HFF-Myc (cell line): ENCODE data around the gene NT5C2.
"Not testable (repeated sequence)": the region's sequence is repeated elsewhere in the genome, so short reads cannot be mapped to it uniquely, and the experiment has no call there.

Source experiments
- DNase-seq: peaks from one replicate; pipeline ENCODE4 v3.0.0-alpha.2; 2011; ENCODE audit warnings: low read depth; ENCODE audit errors: extremely low read depth
- H3K4me3 ChIP-seq: replicated peaks from 2 replicates; pipeline ENCODE4 v1.5.1; 2011; ENCODE audit warnings: low read depth, mild to moderate bottlenecking, control low read depth, low read length
- TF ChIP-seq, protein P1 (sequence below): IDR thresholded peaks from 2 replicates; pipeline ENCODE4 v1.5.1; 2012; ENCODE audit warnings: mild to moderate bottlenecking, low read depth, low read length, control low read depth; ENCODE audit errors: missing control alignments

NT5C2 gene

DNA sequence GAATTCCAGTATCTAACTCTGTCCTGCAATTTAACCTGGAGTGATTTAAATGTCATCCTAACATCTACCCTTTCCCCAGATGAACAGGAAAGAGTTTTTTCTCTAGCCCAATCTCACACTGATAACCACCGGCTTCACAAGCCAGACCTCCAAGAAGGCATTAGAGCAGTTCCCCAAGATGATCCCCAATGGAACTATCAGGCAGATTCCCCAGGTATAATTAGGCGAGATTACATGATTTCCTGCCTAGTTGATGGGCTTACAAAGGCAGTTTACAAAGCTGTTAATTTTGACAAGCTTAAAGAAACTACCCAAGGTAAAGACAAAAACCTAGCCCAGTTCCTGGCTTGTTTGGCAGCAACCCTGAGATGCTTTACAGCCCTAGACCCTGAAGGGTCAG, 14.1 kb upstream of the NT5C2 start:
- no peak for DNase-seq
- no peak overlapping the region for H3K4me3 ChIP-seq
- TF ChIP-seq, protein P1, sequence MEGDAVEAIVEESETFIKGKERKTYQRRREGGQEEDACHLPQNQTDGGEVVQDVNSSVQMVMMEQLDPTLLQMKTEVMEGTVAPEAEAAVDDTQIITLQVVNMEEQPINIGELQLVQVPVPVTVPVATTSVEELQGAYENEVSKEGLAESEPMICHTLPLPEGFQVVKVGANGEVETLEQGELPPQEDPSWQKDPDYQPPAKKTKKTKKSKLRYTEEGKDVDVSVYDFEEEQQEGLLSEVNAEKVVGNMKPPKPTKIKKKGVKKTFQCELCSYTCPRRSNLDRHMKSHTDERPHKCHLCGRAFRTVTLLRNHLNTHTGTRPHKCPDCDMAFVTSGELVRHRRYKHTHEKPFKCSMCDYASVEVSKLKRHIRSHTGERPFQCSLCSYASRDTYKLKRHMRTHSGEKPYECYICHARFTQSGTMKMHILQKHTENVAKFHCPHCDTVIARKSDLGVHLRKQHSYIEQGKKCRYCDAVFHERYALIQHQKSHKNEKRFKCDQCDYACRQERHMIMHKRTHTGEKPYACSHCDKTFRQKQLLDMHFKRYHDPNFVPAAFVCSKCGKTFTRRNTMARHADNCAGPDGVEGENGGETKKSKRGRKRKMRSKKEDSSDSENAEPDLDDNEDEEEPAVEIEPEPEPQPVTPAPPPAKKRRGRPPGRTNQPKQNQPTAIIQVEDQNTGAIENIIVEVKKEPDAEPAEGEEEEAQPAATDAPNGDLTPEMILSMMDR: no peak

DNA sequence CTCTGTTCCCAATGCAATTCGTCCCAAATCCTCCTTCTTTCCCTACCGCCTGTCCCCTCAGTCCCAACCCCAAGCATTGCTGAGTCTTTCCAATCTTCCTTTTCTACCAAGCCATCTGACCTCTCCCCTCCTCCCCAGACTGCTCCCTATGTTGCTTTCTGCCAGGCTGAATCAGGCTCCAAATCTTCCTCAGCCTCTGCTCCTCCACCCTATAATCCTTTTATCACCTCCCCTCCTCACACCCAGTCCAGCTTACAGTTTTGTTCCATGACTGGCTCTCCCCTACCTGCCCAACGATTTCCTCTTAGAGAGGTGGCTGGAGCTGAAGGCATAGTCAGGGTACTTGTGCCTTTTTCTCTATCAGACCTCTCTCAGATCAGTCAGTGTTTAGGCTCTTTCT, 13.6 kb upstream of the NT5C2 start:
- not testable (repeated sequence) for H3K4me3 ChIP-seq, DNase-seq

DNA sequence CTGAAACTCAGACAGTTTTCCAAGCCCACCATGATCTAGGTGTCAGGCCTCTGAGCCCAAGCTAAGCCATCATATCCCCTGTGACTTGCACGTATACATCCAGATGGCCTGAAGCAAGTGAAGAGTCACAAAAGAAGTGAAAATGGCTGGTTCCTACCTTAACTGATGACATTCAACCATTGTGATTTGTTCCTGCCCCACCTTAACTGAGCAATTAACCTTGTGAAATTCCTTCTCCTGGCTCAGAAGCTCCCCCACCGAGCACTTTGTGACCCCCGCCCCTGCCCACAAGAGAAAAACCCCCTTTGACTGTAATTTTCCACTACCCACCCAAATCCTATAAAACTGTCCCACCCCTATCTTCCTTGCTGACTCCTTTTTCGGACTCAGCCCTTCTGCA, 12.3 kb upstream of the NT5C2 start:
- H3K4me3 ChIP-seq, DNase-seq: not testable (repeated sequence)

DNA sequence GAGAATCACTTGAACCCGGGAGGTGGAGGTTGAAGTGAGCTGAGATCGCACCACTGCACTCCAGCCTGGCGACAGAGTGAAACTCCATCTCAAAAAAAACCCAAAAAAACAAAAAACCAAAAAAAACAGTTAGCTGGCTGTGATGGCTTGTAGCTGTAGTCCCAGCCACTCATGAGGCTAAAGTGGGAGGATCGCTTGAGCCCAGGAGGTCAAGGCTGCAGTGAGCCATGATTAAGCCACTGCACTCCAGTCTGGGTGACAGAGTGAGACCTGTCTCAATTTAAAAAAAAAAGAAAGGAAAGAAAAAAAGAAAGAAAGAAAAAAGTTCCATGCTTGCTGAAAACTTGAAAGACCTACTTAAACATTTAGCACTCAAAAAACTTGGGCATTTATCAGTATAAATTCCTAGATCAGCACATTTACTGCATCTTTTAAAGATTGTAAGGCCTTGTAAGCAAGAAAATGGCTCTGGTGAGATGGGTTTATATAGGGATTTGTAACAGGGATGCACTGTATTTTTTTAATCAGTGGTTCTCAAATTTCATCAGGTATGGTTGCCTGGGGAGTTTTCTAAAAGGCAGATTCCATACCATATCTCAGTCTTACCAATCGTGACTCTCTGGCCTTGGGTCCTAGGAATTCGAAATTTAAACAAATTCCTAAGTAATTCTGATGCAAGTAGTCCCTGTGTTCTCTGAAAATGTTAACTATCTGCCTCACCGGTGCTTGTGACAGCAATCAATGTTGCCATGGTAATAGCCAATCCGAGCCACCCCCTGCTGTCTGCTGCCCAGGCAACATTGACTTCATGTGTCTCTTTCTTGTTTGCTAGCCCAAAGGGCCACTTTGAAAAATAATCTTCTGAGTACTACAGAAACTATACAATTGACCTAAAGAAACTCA, 11.5 kb upstream of the NT5C2 start:
- no peak overlapping the region for H3K4me3 ChIP-seq
- TF ChIP-seq, protein P1: no peak
- DNase-seq: no peak

DNA sequence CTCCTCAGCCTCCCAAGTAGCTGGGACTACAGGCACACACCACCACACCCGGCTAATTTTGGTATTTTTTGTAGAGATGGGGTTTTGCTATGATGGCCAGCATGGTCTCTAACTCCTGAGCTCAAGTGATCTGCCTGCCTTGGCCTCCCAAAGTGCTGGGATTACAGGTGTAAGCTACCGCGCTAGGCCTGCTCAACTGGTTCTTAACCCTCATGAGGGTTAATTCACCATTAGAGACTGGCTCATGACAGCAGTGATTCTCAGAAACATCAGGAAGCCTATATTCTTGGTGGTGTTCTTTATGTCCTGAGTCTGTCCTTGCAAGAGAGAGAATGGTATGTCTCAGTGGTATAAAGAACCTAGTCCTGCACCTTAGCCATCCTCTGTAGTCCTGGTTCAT, 10.4 kb upstream of the NT5C2 start:
- H3K4me3 ChIP-seq: no peak overlapping the region
- TF ChIP-seq, protein P1: no peak
- no peak for DNase-seq

DNA sequence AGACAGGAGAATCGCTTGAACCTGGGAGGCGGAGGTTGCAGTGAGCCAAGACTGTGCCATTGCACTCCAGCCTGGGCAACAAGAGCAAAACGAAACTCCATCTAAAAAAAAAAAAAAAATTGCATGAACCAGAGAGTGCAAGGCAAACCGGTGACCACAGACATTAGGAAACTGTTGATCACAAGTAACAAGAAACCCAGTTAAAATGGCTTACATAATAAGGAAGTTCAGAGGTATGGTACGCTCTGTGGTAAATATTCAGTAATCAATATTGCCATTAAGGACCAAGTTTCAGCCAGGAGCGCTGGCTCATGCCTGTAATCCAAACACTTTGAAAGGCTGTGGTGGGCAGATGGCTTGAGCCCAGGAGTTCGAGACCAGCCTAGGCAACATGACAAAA, 9.2 kb upstream of the NT5C2 start:
- TF ChIP-seq, protein P1: no peak
- DNase-seq: no peak
- no peak overlapping the region for H3K4me3 ChIP-seq

DNA sequence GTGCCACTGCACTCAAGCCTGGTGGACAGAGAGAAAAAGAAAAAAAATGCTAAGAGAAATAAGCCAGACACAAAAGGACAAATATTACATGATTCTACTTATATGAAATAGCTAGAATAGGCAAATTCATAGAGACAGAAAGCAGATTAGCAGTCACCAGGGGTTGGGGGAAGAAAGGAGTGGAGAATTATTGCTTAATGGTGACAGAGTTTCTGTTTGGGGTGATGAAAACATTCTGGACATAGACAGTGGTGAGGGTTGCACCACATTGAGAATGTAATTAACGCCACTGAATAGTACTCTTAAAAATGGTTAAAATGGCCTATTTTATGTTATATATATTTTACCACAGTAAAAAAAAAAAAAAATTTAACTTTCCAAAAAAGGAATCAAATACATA, 6.4 kb upstream of the NT5C2 start:
- no peak overlapping the region for H3K4me3 ChIP-seq
- no peak for DNase-seq
- TF ChIP-seq, protein P1: no peak

DNA sequence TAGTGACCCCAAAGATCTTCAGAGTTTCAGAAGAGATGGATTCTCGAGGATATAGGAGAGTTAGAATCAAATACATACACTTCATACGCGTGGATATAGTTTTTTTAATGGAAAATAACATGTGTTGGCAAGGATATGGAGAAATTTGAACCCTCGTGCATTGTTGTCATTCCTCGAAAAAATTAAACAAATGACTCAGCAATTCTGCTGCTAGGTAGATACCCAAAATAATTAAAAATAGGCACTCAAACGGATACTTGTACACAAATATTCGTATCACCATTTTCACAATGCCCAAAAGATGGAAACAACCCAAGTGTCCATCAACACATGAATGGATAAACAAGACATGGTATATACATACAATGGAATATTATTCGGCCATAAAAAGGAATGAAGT, 5.6 kb upstream of the NT5C2 start:
- no peak overlapping the region for H3K4me3 ChIP-seq
- TF ChIP-seq, protein P1: no peak
- DNase-seq: no peak
